ENCODE data around the gene EPHB2.

The EPHB2 gene

GRCh38 chr1:22721122-22721873, 10.7 kb downstream of the EPHB2 start:
- no peak for DNase-seq (ENCODE audit: low read depth in 2 of 2, low spot score in 1 of 2)

DNA sequence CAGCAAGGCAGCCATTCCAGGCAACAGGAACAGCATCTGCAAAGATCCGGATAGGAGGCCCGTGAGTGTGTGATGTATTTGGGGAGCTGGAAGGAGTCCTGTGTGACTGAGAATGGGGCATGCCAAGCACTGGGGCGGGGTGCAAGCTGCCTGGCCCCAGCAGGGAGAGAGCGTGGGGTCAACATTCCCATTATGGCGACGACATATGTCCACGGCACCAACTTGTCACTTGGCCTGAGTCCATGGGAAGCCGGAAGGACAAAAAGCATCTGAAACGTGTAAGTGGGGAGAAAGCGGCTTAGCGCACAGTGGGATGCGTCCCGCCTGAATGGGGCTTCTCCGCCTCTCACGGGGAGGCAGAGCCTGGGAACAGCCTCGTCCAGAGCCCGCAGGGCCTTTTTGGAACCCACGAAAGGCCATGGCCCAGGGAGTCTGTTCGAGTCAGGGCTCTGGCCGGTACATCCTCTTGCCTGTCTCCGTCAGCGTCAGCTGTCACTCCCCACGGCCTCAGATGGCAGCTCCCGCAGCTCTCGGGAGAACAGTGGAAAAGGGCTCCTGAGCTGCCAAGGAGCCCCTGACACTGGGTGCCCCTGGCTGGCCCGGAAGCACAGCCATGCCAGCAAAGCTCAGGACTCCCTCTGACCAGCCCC, 12.4 kb downstream of the EPHB2 start:
- DNase-seq (ENCODE audit: low read depth in 2 of 2, low spot score in 1 of 2): no peak

GRCh38 chr1:22727873-22728272, 17.2 kb downstream of the EPHB2 start:
- no peak for DNase-seq (ENCODE audit: low read depth in 2 of 2, low spot score in 1 of 2)

- DNase-seq (ENCODE audit: low read depth in 2 of 2, low spot score in 1 of 2): no peak
Measured at GRCh38 chr1:22728751-22729399, 18.2 kb downstream of the EPHB2 start.

DNA sequence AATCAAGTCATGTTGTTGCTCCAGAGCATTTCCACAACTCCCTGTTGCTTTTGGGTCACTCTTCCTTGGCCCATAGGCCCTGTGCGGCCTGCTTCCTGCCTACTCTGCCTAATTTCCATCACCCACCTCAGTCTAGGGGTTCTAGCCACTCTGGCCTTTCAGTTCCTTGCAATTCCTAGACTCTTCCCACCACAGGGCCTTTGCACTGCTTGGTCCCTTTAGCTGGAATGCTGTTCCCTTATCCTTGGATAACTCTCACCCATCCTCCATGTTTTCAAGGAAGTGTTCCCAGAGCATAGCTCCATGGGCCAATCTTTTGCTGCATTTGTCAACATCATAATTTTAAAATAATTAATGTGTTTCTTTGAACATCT, 18.7 kb downstream of the EPHB2 start:
- no peak for DNase-seq (ENCODE audit: low read depth in 2 of 2, low spot score in 1 of 2)

GRCh38 chr1:22729912-22730311, 19.3 kb downstream of the EPHB2 start:
- DNase-seq (ENCODE audit: low read depth in 2 of 2, low spot score in 1 of 2): no peak

GRCh38 chr1:22731924-22732720, 21.5 kb downstream of the EPHB2 start:
- no peak for DNase-seq (ENCODE audit: low read depth in 2 of 2, low spot score in 1 of 2)

DNA sequence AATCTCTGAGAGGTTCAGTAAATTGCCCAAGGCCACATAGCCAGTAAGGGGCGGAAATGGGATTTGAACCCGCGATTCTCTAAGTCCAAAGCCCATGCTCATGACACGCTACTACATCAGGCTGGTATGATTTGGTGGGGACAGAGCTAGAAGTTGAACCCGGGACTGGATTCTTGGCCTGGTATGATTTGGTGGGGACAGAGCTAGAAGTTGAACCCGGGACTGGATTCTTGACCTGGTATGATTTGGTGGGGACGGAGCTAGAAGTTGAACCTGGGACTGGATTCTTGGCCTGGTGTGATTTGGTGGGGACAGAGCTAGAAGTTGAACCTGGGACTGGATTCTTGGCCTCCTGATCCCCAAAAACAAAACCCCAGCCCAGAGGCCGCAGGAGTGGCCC, 23.0 kb downstream of the EPHB2 start:
- DNase-seq (ENCODE audit: low read depth in 2 of 2, low spot score in 1 of 2): no peak

DNA sequence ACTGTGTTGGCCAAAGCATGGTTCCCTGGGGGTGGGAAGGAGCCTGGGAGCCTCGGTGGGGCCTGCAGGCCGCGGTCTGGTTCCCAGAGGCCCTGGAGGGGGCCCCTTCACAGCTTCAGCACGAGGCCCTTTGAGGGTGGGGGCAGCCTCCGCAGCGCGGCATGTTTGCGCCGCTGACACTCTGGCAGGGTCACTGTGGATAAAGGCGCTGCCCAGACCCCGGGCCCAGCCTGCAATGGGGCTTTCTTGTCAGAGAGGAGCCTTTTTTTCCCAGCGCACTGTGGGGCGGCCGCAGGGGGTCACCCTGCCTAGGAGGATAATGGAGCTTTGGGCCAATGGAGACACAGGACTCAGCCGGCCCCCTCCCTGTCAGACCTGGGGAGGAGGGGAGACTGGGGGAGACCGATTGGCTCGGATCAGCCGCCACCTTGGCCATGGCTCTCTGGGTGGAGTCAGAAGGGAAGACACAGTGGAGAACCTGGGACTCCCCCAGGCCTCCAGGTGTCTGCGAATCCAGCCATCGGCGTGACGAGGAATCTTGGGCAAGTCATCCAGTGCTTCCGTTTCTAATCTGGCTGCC, 26.0 kb downstream of the EPHB2 start:
- no peak for DNase-seq (ENCODE audit: low read depth in 2 of 2, low spot score in 1 of 2)

- DNase-seq (ENCODE audit: low read depth in 2 of 2, low spot score in 1 of 2): no peak
Measured at GRCh38 chr1:22737374-22738068, 26.9 kb downstream of the EPHB2 start.

DNA sequence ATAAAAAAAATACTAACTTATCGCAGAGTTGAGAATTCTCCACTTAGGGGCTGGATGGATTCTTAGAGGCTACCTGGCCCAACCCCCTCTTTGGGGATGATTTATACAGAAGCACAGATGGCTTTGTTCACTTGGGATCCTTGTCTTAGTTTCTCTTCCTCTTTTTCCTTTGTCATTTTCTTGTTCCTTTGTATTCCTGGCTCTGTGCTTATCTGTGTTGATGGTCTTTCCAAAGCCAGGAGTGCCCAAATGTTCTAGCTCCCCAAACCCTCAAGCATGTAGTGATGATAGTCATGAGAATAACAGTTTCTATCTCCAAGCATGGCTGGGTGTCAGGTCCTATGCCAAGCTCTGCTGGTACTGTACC, 27.4 kb downstream of the EPHB2 start:
- DNase-seq (ENCODE audit: low read depth in 2 of 2, low spot score in 1 of 2): no peak

DNA sequence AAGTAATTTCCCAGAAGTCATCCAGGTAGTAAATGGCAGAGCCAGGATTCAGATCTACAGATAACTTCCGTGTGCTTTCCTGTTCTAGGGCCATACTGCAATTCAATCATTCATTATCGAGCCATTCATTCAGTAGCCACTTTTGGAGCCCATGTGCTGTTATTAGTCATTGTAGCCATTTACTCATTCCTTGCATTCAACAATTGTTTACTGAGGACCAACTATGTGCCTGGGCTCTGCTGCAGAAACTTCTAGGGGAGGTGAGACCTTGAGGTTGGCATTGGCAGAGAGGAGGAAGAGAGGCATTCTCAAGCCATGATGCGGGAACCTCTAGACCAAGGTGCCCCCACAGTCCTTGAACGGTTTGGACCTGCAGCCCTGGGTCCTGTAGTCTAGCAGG, 27.9 kb downstream of the EPHB2 start:
- DNase-seq (ENCODE audit: low read depth in 2 of 2, low spot score in 1 of 2): no peak

GRCh38 chr1:22739648-22740385, 29.2 kb downstream of the EPHB2 start:
- DNase-seq (ENCODE audit: low read depth in 2 of 2, low spot score in 1 of 2): no peak

GRCh38 chr1:22741118-22741517, 30.5 kb downstream of the EPHB2 start:
- no peak for DNase-seq (ENCODE audit: low read depth in 2 of 2, low spot score in 1 of 2)

DNA sequence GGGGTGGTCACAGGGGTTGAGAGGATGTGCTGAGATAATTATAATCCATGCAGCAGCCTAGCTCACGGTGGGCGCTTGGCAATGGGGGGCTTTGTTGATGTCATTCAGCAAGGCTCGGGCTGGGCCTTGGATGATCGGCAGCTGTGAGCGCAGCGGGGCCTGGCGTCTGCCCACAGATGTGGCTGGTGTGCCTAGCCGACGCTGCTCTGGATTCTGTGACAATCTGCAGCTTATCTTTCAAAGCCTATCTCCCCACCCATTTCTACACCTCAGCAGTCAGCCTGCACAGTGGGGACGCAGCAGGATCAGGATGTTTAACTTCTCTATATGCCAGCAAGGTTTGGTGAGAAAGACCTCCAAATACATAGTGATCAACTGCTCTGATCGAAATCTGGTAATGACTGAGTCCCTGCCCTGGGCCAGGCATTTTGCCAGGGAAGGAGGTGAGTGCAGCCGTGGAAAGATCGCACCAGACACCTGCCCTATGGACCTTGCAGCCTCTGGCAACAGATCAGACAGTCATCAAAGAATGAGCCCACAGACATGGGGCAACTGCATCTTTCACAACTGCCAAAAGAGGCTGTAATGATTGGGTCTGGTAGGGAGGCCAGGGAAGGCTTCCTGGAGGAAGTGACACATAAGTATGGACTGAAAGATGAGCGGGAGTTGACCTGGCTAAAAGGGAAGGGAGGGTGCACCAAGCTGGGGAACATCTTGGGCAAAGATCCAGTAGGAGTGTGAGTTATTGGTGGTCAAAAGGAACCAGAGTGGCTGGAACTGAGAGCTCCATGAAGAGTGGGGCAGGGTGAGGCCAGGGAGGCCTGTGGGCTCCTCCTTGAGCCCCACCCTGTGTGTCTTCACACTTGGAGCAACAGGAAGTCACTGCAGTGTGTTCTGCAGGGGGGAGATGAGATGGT, 35.3 kb downstream of the EPHB2 start:
- no peak for DNase-seq (ENCODE audit: low read depth in 2 of 2, low spot score in 1 of 2)

DNA sequence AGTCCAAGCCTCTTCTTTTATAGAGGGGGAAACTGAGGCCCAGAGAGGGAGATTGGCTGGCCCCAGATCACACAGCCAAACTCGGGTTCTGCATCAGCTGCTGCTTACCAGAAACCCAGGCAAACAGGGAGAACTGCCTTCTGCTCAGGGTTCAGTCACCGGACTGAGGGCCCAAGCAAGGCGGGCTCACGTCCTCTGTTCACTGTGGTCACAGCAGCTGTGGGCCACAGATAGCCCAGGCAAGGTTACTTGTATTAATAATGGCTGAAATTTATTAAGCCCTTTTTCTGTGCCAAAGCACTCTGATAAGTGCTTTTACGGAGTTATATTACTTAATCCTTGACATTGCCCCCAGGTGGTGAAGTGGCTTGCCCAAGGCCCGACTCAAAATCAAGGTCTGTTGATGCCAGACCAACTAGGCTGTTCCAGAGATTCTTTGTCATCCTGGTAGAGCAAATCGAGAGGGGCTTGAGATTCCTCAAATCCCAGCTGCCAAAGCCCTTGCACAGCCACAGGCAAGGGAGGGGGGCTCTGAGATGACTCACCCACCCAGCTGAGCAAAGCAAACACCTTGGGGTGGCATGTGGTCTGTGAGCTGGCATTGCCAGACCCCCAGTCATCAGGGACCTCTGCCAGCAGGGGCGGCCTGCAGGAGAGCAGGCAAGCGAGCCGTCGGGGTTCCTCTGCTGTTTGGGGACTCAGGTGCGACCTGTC, 36.5 kb downstream of the EPHB2 start:
- no peak for DNase-seq (ENCODE audit: low read depth in 2 of 2, low spot score in 1 of 2)

- no peak for DNase-seq (ENCODE audit: low read depth in 2 of 2, low spot score in 1 of 2)
Measured at GRCh38 chr1:22747735-22748073, 37.1 kb downstream of the EPHB2 start.

- no peak for DNase-seq (ENCODE audit: low read depth in 2 of 2, low spot score in 1 of 2)
Measured at GRCh38 chr1:22749503-22749902, 38.9 kb downstream of the EPHB2 start.
